Testis (tissue), 2 donors: ENCODE data around the gene PAX3.

ENCODE experiments used
- POLR2A ChIP-seq: fragments of 450-650 bp; IDR thresholded peaks from one replicate; pipeline ENCODE4 v1.6.1; 2017; ENCODE audit warnings: antibody characterized with exemption, mild to moderate bottlenecking, moderate library complexity
- TF ChIP-seq, protein P1 (sequence below), 3 experiments: fragments of 450-650 bp in 2 of 3; fragments of 200-600 bp in 1 of 3; sonication (generic) in 1 of 3; IDR thresholded peaks; one replicate each; pipeline ENCODE4 v1.5.1; 2016 to 2019; ENCODE audit warnings: antibody characterized with exemption in 3 of 3, mild to moderate bottlenecking in 2 of 3, moderate library complexity in 1 of 3

DNA sequence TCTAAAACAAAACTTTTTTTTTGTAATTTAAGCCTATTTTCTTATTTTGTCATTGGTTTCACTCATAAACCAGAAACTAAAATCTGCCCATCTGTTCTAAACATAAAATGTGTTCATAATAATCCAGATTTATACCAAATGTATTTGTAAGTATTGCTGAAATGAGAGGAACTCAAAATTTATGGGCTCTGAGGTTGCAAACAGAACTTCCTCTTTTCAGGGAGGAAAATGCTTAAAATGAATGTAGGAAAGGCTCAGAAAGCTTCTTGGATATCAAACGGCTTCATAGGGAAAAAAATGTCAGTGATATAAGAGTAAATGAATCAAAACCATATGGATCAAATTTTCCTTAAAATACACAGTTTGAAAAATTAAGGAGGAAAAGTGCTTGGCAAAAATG lies 83.9 kb downstream of the PAX3 start:
- TF ChIP-seq, protein P1, sequence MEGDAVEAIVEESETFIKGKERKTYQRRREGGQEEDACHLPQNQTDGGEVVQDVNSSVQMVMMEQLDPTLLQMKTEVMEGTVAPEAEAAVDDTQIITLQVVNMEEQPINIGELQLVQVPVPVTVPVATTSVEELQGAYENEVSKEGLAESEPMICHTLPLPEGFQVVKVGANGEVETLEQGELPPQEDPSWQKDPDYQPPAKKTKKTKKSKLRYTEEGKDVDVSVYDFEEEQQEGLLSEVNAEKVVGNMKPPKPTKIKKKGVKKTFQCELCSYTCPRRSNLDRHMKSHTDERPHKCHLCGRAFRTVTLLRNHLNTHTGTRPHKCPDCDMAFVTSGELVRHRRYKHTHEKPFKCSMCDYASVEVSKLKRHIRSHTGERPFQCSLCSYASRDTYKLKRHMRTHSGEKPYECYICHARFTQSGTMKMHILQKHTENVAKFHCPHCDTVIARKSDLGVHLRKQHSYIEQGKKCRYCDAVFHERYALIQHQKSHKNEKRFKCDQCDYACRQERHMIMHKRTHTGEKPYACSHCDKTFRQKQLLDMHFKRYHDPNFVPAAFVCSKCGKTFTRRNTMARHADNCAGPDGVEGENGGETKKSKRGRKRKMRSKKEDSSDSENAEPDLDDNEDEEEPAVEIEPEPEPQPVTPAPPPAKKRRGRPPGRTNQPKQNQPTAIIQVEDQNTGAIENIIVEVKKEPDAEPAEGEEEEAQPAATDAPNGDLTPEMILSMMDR (IDR thresholded peaks at IDR 0.05): no peak
- TF ChIP-seq POLR2A: no peak
